Fibroblast of mammary gland (primary cell): ENCODE measurements around the gene HOXC5.
A peak's percentile ranks its signal among the peaks of the same experiment; 100 is the strongest.

ENCODE experiments used
- DNase-seq: peaks from one replicate; pipeline ENCODE4 v3.0.0-alpha.2; 2010; ENCODE audit warnings: low read depth
- H3K4me3 ChIP-seq: 2 replicates; pipeline ENCODE4 v1.5.1; 2011; ENCODE audit warnings: low read depth, mild to moderate bottlenecking, low read length, moderate library complexity; ENCODE audit not compliant: control insufficient read depth
- TF ChIP-seq, protein P1 (sequence below): conservative IDR thresholded peaks from 2 replicates; pipeline ENCODE4 v1.5.1; 2011; ENCODE audit warnings: low read depth, low read length, inconsistent platforms; ENCODE audit not compliant: control insufficient read depth, insufficient read depth

HOXC5 gene

DNA sequence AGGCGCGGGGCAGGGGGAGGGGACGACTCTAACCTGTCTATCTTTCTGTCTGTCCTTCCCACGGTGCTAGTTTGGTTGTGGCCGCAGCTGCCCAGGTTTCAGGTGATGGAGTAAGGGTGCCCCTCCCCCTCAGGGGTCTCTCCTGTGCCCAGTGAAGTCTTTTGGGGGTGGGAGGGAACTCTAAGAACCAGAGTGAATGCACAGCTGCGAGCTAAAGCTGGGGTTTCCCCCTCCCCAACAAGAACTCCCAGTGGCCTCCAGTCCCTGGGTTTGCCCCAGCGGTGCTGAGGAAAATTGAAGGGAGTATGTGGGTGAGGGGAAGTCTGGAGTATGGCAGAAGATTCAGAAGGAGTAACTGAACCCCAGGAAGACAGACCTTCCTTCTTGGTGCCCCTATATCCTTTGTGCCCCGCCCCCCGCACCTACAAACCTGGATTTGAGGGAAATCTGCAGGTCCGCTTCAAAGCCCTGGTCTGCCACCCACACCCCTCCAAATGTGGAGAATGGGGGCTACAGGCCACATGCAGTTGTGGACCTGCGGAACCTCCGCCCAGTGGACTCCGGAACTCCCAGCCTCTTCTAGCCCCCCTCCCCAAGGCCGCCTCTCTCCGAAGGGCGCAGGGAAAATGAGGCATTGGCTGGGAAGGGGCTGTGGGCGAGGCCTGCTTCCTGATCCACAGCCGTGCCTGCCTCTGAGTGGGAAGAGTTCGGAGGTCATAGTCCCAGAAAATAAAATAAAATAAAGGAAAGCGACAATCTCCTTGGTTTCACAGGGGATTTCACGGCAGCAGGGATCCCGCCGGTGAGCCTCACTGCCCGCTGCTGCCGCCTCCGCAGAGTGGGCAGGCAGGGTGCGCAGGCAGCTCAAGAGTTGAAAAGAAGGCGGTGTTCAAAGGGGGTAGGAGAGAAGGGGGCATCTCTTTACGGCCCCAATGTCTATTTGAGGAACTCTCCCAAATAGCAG, 36.3 kb upstream of the HOXC5 start:
- TF ChIP-seq, protein P1, sequence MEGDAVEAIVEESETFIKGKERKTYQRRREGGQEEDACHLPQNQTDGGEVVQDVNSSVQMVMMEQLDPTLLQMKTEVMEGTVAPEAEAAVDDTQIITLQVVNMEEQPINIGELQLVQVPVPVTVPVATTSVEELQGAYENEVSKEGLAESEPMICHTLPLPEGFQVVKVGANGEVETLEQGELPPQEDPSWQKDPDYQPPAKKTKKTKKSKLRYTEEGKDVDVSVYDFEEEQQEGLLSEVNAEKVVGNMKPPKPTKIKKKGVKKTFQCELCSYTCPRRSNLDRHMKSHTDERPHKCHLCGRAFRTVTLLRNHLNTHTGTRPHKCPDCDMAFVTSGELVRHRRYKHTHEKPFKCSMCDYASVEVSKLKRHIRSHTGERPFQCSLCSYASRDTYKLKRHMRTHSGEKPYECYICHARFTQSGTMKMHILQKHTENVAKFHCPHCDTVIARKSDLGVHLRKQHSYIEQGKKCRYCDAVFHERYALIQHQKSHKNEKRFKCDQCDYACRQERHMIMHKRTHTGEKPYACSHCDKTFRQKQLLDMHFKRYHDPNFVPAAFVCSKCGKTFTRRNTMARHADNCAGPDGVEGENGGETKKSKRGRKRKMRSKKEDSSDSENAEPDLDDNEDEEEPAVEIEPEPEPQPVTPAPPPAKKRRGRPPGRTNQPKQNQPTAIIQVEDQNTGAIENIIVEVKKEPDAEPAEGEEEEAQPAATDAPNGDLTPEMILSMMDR: no peak

DNA sequence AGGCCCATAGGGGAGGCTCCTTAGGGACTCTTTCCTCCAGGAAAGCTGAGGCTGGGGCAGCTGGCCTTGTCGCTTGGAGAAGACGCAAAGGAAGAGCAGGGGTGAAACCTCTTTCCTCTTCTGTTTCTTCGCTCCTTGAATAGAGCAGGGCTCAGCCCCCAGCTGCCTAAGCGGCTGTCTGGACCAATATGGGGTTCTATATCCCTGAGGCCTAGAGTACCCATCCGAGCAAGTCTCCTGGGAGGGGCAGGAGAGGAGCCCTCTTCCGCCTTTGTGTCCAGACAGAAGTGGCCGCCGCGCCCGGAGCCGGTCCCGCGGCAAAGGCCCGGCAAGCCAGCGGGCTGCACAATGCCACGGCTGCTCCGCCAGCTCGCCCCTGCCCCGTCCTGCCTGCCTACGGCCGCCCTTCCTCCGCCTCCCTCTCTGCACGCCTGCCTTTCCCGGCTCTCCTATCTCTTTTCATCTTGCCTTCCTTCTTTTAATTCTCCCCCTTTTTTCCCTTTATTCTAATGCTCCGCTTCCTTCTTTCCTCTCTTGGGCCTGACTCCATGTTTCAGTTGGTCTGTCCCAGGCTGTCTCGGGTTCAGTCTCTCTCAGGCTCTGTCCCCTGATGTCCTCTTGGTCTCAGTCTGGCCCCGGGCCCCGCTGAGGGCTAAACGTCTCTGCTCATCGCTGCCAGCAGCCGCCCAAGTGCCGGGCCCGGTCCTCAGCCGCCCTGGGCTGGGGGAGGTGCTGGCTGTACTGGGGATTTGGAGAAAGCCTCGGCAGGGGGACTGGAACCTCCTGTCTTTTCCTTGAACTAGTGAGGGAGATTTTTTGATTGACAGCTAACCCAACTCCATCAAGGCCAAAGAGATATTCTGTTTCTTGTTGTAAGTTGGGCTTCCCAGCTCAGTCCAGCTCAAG, 35.4 kb upstream of the HOXC5 start:
- no peak for DNase-seq
- TF ChIP-seq, protein P1: no peak
- H3K4me3 ChIP-seq: peak overlapping the region; percentile 3

More for the DNA sequence above, 36.3 kb upstream of the HOXC5 start:
- no peak for DNase-seq
- H3K4me3 ChIP-seq: peak overlapping the region; percentile 49

DNA sequence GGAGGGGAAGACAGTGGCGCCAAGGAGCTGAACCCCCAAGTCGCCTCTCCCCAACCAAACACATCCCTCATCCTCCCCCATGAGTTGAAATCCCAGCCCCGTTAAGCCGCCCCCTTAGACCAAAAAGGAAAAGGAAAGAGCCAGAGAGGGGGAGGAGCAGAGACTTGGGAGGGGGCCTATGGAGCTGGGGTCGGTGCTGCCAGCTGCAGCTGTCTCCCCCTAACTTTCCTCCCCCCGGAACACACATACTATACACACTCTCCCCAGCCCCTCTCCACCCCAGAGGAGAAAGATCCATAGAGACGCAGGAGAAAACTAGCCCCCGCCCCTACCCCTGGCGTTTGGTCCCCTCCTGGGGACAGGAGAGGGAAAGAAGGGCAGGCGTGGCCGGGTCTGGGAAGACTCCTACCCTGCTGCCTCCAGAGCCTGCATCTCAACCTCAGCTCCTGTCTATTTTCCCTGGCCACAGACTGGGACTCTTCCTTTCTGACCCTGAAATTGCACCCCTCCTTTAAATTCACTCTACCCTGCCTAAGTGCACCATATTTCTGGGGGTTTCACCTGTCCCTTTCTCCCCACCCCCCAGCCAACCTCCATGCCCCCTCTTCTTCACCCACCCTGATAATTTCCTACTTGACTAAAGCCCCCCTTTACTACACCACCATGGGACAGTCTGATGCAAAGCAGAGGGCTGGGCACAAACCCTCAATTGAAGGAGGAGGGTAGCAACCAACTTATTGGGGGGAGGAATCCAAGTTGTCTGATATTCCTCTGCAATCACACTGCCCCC, 34.5 kb upstream of the HOXC5 start:
- H3K4me3 ChIP-seq: peak overlapping the region; percentile 84
- TF ChIP-seq, protein P1: no peak
- DNase-seq: no peak

DNA sequence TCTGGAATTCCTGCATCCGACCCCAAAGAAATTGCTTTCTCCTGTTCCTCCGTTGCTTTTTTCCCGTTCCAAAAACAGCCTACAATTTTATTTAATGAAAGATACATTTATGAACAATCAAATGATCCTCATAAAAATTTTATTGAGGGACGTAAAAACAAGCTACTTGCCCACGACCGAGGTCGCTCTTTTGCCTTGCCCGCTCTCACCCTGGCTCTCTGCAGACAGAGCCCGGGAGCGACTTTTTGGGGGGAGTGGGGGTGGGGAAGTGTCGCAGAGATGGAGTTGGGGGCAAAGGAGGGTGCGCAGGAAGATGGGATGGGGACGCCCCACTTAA, 34.0 kb upstream of the HOXC5 start:
- TF ChIP-seq, protein P1: no peak
- no peak for DNase-seq
- H3K4me3 ChIP-seq: peak overlapping the region; percentile 84

DNA sequence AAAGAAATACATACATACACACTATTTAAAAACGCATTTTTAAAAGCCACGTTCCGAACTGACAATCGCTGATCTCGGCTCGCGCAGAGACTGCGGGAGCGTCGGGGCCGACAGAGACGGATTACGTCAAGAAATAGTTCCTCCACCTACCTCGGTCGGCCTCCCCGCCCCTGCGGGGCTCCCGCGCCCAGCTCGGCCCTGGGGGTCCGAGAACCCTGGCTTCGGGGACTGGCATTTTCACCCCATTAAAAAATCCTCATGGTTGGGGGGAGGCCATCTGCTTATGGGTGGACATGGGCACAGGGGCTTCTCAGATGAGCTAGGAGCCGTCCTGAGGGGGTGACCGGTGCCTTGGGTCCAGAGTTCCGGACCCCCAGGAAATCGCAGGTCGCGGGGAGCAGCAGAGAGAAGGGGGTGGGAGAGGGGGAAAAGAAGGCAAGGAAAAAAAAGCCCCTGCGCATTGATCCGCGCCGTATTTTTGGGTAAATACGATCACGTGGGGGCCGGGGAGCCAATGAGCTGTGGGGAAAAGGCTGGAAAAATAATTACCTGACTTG, 33.2 kb upstream of the HOXC5 start:
- peak overlapping the region; percentile 84 for H3K4me3 ChIP-seq
- TF ChIP-seq, protein P1: no peak
- DNase-seq: peak; percentile 89
